GM19239 (cell line): Measurements from ENCODE around the gene PDE4DIP.
"Not testable (repeated sequence)": the region's sequence is repeated elsewhere in the genome, so short reads cannot be mapped to it uniquely, and the experiment has no call there.

Source experiments
- DNase-seq: peaks from one replicate; pipeline ENCODE4 v3.0.0; 2011; ENCODE audit warnings: low spot score; ENCODE audit not compliant: insufficient read length
- FAIRE-seq: peaks from 2 replicates; lab custom pipeline; 2011; peaks lifted over from hg19 to GRCh38; lab: Jason Lieb, UNC

PDE4DIP gene

DNA sequence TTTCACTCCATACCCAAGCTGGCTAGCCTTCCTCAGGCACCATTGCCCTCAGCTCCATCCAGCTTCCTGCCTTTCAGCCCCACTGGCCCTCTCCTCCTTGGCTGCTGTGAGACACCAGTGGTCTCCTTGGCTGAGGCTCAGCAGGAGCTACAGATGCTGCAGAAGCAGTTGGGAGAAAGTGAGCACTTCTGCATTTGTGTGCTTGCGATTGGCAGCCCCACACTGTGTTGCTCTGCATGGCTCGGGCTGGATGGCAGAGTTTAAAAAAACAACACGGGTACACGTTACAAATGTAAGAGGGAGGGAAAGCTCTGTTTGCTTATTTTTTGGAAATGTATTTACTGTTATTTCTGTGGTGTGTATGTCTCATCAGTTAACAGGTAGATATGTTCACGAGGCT, 168.4 kb downstream of the PDE4DIP start:
- DNase-seq, FAIRE-seq: not testable (repeated sequence)

DNA sequence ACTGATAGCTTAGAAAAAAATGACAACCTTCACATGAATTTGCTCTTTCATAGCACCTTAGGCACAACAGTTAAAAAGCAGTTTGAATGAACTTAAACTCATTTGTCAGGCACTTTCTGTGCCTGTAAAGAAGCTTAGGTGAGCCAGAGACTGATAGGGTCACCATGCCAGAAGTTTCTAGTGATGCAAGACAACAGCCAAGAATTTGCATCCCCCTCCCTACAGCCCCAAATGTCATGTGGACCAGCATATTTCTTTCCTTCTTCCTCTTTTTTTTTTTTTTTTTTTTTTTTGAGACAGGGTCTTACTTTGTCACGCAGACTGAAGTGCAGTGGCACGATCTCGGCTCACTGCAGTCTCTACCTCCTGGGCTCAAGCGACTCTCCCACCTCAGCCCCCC, 169.3 kb downstream of the PDE4DIP start:
- not testable (repeated sequence) for DNase-seq, FAIRE-seq

DNA sequence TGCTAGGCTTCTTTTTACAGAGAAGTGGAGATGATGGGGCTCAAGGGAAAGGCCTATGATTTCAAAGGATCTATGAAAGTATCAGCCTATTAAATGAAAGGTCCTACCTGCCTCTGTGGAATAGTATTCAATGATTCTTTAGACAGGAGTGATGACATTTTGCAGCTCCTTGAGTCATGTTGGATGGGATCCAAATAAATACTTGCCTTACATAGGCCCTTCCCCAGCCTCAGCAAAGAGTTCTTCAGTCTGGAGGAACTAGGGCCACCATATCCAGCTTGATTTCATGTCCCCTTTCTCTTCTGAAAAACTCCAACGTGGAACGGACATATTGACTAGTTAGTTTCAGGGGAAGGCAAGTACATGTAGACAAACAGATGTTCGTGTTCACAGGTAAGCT, 171.3 kb downstream of the PDE4DIP start:
- not testable (repeated sequence) for FAIRE-seq, DNase-seq

DNA sequence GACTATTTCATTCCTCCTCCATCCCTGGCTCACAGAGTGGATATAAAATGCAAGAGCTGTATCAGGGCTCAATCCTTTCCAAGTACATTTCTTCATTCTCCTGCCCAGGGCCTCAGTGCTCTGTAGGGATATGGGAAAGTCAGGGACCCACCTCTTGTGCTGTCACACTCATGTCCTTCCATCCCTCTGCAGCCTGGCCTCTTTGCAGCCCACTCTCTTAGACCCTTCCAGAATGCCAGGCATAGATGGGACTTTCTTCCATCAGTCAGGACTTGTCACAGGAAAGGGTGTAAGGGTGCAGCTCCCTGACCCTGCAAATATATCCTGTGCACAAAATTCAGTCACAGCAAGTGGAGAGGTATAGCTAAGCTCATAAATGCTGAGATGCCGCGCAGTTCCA, 172.4 kb downstream of the PDE4DIP start:
- not testable (repeated sequence) for DNase-seq, FAIRE-seq

DNA sequence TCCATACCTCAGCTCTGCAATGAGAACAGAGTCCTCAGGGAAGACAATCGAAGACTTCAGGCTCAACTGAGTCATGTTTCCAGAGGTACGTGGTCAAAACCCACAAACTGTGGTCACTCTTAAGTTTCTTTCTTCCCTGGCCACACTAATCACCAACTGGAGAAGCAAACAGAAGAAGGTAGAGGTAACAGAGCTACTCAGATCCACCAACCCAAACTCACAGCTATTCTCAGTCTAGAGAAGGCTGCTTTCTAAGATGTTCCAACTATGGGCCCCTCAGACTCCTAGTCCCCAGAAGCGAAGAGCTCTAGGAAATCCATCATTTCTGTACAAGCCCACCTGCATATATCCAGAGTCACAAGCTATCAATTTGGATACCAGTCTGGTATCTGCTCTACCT, 174.3 kb downstream of the PDE4DIP start:
- not testable (repeated sequence) for FAIRE-seq

DNA sequence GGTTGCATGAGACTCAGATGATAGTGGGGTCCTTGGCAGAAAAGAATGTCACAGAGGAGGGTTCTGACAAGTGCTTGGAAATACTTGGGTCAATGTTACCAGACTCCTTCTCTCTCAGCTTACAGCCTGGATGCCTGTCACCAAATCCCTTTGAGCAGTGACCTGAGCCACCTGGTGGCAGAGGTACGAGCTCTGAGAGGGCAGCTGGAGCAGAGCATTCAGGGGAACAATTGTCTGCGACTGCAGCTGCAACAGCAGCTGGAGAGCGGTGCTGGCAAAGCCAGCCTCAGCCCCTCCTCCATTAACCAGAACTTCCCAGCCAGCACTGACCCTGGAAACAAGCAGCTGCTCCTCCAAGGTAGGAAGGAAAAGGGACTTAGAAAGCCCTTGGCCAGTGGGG, 180.1 kb downstream of the PDE4DIP start:
- not testable (repeated sequence) for DNase-seq, FAIRE-seq

More for the DNA sequence above, 174.3 kb downstream of the PDE4DIP start:
- DNase-seq: not testable (repeated sequence)

DNA sequence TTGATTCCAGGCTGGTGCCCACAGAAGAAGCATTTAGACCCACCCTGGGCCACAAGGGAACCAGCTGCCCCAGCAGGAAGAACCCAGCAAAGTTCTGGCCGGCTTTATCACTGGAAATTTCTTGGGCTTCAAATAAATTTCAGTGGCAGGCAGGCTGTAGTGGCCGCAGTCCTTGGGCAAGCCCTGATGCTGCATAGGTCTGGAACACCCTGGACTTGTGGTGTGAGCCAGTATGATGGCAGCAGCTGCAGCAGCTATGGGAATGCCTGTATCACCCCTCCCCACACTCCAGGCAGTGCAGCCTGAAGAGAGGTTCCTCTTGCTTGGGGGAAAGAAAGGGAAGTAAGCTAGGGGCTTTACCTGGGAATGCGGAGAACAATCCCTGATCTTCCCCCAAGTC, 189.7 kb downstream of the PDE4DIP start:
- FAIRE-seq, DNase-seq: not testable (repeated sequence)

DNA sequence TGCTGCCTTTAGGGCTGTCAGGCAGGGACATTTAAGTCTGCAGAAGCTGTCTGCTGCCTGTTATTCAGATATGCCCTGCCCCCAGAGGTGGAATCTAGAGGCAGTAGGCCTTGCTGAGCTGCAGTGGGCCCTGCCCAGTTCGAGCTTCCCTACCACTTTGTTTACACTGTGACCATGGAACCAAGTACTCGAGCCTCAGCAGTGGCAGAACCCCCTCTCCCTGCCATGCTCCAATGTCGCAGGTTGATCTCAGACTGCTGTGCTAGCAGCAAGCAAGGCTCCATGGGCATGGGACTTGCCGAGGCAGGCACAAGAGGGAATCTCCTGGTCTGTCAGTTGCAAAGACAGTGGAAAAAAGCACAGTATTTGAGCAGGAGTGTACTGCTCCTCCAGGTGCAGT, 198.8 kb downstream of the PDE4DIP start:
- not testable (repeated sequence) for DNase-seq, FAIRE-seq

DNA sequence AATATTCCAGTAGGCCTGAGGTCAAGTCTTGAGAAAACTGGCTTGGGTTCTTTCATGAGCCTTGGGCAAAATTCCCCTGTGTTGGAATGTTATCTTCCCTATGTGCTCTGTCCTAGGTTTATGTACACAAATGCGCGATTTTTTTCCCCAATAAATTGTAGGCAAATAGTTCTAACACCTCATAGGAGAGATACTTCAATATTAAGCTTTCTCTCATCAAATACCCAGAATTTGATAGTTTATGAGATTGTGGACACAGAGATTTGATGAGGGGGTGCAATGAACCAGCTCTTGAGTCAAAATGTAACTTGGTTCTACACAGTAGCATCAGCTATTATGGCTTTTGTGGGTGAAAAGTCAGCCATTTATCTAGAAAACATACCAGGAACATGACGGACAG, 220.4 kb downstream of the PDE4DIP start:
- FAIRE-seq, DNase-seq: not testable (repeated sequence)

DNA sequence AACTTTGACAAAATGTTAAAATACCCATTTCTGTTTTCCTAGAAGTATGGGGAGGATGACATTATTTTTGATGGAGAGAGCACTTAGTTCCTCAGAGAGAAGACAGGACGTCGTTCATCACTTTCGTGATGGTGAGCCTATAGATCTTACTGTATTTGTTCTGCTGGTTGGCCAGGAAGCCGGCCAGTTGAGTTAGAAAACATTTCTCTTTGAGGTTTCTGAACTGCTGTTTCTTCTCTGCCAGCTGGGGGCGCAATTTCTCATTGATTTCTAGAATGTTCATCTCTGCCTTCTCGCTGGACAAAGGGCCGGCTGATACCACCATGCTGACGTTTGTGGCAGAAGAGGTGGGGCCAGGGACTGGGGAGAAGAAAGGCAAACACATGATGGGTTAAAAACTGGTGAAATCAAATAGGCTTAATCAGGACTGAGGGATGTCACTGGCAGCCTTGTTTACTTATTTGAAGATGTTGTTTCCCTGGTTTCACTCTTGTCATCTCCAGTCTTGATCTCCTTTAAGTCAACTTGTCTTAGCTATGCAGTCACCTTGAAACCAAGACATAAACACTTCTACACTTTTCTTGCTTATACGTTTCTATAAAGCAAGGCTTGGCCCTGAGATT, 231.4 kb downstream of the PDE4DIP start:
- FAIRE-seq, DNase-seq: not testable (repeated sequence)
